ENCODE results near the gene PEDS1. TPM values are rescaled to one million over a fixed set of nuclear protein-coding genes. Genes with fewer than 3 reads are reported as not detected.

The PEDS1 gene
- total RNA-seq, 1 donor from 2014 or later: 26.1 TPM

GRCh38 chr20:50127587-50128519 lies 25.7 kb downstream of the PEDS1 start:
- Mint-ChIP-seq H3K27ac (ENCODE audit: unreplicated experiment) (no peak overlapping the region), H3K9me3 (no peaks in the 10 kb centered on the region), H3K36me3 (ENCODE audit: low read depth) (peaks cover 10% of the 10 kb centered on the region), H3K4me1 (peaks cover 5% of the 10 kb centered on the region), H3K4me3 (no peak overlapping the region), H3K27me3 (ENCODE audit: low read depth) (no peaks in the 10 kb centered on the region)
- no peak for DNase-seq (ENCODE audit: low read depth, low spot score)
- no peak for TF ChIP-seq CTCF (conservative IDR thresholded peaks at IDR 0.05)

DNA sequence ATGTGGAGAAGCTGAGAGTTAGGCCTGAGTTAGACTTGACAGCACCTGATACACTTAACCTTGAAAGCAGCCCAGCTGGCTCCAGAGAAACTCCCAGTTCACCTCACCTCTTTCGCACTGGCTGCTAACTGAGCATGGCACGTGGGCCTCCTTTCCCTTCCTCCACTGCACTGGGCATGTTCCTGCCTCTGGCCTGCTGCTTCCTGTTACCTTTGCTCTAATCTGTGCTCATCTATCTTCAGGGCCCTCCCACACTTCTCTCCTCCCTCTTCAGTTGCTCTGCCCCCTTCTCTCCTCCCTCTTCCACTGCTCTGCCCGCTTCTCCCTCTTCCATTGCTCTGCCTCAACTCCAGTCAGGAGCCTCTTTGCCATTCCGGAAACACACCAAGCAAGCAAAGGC lies 26.9 kb downstream of the PEDS1 start:
- Mint-ChIP-seq H3K9me3 (no peaks in the 10 kb centered on the region), H3K36me3 (ENCODE audit: low read depth) (peaks cover 12% of the 10 kb centered on the region), H3K27ac (ENCODE audit: unreplicated experiment) (no peak overlapping the region), H3K27me3 (ENCODE audit: low read depth) (no peaks in the 10 kb centered on the region), H3K4me1 (peaks cover 5% of the 10 kb centered on the region), H3K4me3 (no peak overlapping the region)
- no peak for TF ChIP-seq CTCF (conservative IDR thresholded peaks at IDR 0.05)
- DNase-seq (ENCODE audit: low read depth, low spot score): no peak

- DNase-seq (ENCODE audit: low read depth, low spot score): no peak
Observed at GRCh38 chr20:50125279-50125678, 28.2 kb downstream of the PEDS1 start.

GRCh38 chr20:50124496-50124895 lies 29.0 kb downstream of the PEDS1 start:
- Mint-ChIP-seq H3K4me3 (no peak overlapping the region), H3K9me3 (no peaks in the 10 kb centered on the region), H3K27me3 (ENCODE audit: low read depth) (no peaks in the 10 kb centered on the region), H3K27ac (ENCODE audit: unreplicated experiment) (no peak overlapping the region), H3K4me1 (no peaks in the 10 kb centered on the region), H3K36me3 (ENCODE audit: low read depth) (peaks cover 10% of the 10 kb centered on the region)
- DNase-seq (ENCODE audit: low read depth, low spot score): no peak
- no peak for TF ChIP-seq CTCF (conservative IDR thresholded peaks at IDR 0.05)

More at GRCh38 chr20:50125279-50125678, 28.2 kb downstream of the PEDS1 start:
- H3K9me3 Mint-ChIP-seq: no peaks in the 10 kb centered on the region
- no peak overlapping the region for H3K27ac Mint-ChIP-seq (ENCODE audit: unreplicated experiment)
- H3K4me1 Mint-ChIP-seq: peaks cover 4% of the 10 kb centered on the region
- no peak for TF ChIP-seq CTCF (conservative IDR thresholded peaks at IDR 0.05)
- H3K36me3 Mint-ChIP-seq (ENCODE audit: low read depth): peaks cover 12% of the 10 kb centered on the region
- no peak overlapping the region for H3K4me3 Mint-ChIP-seq
- no peaks in the 10 kb centered on the region for H3K27me3 Mint-ChIP-seq (ENCODE audit: low read depth)

GRCh38 chr20:50123418-50123817 lies 30.1 kb downstream of the PEDS1 start:
- Mint-ChIP-seq H3K27ac (ENCODE audit: unreplicated experiment) (no peak overlapping the region), H3K9me3 (no peaks in the 10 kb centered on the region), H3K4me3 (no peak overlapping the region), H3K27me3 (ENCODE audit: low read depth) (no peaks in the 10 kb centered on the region), H3K36me3 (ENCODE audit: low read depth) (peaks cover 10% of the 10 kb centered on the region), H3K4me1 (no peaks in the 10 kb centered on the region)
- no peak for DNase-seq (ENCODE audit: low read depth, low spot score)
- TF ChIP-seq CTCF (conservative IDR thresholded peaks at IDR 0.05): no peak

Data from neural crest cell (in vitro differentiated cells).